Kidney glomerular epithelial cell (primary cell): ENCODE measurements around the gene ZNF77.
"Not testable (repeated sequence)": the region's sequence is repeated elsewhere in the genome, so short reads cannot be mapped to it uniquely, and the experiment has no call there.

Experiments
- DNase-seq: peaks from one replicate; lab custom pipeline; 2025; lab: John Stamatoyannopoulos, UW

ZNF77 gene

DNA sequence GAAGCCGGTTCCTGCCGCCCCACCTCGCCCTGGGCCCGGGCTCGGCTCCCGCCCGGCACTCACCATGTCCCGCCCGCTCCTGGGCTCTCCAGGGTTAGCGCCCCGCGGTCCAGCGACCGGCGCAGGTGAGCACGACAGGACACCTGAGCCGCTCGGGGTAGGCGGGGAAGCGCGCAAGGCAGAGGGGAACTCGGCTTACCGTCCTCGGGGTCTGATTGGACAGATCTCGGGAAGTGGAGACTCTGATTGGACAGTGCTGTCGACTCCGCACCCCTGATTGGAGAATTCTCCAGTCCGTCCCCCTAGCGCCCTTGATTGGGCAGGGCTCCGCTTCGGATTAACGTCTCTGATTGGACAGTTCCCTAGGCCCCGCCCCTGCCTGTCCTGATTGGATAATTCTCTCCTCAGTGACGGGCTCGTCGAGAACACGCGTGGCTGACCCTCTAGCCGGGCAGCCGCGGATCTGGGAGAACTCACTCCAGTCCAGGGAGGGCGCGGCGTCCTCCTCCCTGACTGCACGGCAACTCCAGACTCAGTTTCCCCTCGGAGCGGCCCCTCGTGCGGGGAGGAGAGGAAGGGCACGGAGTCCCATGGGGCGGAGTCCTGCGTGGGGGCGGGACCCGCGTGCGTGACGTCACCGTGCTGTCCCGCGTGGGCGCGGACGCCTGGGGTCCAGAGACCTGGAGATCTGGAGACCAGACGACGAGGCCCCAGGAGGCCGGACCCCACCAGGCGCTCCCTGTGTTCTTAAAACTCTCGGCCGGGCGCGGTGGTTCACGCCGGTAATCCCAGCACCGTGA lies at the start of gene ZNF77:
ZNF77 (minus strand) TSS at position 197 of the 800 bp plus-strand sequence; CDS start at position 66, 131 bp downstream.
- peak; percentile 99 for DNase-seq

DNA sequence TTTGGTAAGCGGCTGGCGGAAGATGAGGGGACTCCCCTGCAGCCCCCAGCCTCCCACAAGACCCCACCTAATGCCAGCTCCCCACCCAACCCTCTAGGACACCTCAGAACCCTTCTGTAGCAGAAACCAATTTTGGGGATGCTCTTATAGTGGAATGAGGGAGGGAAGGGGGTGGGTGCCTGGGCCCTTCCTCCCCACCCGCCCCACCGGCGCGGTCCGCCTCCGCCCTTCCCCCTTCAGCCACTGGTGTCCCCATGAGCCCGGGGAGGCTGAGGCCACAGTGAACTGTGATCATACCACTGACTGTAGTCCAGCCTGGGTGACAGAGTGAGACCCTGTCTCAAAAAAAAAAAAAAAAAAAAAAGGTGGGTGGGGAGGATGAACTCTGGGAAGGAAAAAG lies 48.8 kb upstream of the ZNF77 start:
- DNase-seq = no peak

DNA sequence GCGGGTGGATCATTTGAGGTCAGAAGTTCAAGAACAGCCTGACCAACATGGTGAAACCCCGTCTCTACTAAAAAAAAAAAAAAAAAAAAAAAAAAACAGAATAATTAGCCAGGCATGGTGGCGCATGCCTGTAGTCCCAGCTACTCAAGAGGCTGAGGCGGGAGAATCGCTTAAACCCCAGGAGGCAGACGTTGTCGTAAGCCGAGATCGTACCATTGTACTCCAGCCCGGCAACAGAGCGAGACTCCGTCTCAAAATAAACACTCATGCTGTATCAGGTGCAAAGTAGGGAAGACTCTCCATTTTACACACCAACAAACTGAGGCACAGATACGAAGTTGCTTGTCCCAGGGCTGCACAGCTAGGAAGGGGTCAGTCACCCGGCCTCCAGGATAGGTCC lies 48.2 kb upstream of the ZNF77 start:
- no peak for DNase-seq

DNA sequence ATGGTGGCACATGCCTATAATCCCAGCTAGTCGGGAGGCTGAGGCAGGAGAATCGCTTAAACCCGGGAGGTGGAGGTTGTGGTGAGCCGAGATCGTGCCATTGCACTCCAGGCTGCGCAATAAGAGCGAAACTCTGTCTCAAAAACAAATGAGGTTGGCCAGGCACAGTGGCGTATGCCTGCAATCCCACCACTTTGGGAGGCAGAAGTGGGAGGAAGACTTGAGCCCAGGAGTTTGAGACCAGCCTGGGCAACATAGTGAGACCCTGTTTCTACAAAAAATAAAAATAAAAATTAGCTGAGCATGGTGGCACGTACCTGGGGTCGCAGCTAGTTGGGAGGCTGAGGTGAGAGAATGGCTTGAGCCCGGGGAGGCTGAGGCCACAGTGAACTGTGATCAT lies 47.6 kb upstream of the ZNF77 start:
- DNase-seq = not testable (repeated sequence)

DNA sequence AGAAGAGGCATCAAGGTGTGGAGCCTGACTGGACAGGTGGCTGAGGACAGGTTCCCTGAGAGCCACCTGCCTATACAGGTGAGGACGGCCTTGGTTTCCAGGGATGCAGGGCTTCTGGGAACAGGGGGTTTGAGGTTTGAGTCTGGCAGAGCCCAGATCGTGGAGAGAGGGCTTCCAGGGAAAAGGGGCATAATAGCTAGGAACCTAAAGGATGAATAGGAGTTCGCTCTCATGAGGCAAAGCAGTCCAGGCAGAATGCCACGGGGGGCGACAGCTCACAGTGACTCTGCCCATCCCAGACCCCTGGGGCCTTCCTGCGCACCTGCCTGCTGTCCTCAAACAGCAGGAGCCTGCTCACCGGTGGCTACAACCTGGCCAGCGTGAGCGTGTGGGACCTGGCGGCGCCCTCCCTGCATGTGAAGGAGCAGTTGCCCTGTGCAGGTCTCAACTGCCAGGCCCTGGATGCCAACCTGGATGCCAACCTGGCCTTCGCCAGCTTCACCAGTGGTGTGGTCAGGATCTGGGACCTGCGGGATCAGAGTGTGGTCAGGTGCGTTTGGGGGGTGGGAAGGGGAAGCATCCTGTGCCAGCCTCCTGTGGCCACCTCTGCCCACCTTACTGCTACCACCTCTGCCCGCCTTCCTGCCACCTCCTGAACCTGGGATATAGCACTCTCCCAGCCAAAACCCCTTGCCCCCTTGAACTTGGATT lies 44.6 kb upstream of the ZNF77 start:
- no peak for DNase-seq

DNA sequence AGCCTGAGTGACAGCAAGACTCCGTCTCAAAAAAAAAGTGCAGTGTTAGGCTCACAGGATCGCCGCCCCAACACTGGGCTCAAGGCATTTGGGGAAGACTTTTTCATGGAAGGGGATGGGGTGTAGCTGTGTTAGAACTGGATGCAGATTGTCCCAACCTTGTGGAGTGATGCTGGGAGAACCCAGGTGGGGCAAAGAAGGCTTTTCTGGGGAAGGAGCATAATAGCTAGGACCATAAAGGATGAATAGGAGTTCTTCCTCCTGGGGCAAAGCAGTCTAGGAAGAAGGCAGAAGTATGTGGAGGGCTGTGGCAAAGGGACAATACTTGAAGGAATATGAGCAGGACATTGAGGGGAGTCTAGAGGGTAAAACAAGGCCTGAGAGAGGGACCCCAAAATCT lies 43.8 kb upstream of the ZNF77 start:
- DNase-seq = no peak

DNA sequence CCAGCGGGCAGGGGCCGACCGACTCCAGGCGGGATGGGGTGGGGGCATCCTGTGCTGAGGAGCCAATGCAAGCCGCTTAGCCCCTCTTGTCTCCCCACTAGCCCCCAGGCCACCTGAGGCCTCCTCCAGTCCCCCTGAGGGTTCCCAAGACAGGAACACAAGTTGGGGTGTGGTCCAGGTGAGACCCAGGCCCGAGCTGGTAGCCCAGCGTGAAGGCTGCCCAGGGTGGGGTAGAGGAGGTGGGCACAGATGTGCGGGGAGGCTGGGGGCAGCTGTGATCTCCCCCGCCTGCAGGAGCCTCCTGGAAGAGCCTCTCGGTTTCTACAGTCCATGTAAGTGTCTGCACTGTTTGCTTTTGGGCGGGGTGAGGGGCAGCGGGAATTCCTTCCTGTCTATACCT lies 43.0 kb upstream of the ZNF77 start:
- DNase-seq = no peak

DNA sequence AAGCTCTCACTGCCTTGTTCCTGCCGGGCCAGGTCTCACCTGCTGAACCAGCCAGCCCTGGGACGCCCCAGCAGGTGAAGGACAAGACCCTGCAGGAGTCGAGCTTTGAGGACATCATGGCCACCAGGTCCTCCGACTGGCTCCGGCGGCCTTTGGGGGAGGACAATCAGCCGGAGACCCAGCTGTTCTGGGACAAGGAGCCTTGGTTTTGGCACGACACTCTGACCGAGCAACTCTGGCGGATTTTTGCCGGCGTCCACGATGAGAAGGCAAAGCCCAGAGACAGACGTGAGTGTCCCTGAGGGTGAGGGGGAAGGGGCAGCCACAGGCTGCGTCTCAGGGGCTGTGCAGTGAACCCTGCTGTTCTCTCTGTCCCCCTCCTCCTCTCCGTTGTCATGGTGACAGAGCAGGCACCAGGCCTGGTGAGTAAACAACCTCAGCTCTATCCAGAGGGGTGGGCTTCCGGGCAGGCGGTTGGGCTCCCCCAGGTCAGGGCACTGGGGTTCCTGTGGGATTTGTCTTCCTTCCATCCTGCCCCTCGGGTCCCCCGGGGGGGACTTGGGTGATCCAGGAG lies 42.3 kb upstream of the ZNF77 start:
- no peak for DNase-seq

DNA sequence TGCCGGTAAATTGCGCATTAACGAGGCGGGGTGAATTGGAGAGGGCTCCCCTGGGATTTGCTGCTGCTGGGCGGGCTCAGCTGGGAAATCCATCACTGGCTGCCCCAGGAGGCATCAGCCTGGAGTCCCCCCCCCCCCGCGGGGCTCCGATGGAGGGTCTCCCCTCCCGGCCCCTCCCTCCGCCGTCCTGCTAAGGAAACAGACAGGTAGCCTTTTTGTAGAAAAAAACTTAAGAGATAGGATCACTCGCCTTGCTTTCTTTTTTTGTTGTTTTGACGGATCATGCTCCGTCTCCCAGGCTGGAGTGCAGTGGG lies 39.4 kb upstream of the ZNF77 start:
- no peak for DNase-seq

DNA sequence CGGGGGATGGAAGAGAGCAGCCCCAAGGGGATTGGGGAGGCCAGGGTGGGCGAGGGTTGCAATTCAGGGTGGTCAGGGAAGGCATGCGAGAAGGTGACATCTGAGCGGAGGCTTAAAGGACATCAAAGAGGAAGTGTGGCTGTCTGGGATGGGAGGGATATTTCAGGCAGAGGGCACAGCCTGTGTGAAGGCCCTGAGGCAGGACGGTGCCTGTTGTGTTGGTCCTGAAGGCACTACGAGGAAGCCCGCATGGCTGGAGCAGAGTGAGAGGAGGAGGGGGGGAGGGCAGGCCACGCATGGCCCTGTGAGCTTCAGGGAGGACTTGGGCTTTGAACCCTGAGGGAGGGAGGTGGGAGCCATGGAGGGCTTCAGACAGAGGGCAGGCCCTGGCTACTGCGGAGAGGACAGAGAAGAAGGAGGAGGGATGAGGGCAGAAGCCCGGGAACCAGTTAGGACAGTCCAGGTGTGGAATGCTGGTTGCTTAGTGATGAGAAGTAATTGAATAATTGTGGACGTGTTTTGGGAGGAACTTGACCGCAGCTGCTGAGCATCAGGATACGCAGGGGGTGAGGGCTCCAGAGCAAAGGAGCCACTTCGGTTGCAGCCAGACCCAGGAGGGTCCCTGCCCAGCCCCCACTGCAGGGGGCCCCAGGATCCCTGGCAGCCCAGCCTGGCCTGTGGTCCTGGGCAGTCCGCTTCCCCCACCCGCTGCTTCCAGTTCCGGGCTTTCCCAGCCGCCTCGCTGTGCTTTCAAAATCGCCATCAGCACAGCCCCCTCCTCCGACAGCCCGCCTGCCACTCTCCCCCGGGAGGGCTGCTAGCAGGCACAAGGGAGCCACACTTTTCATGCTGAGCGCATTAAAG lies 38.8 kb upstream of the ZNF77 start:
- DNase-seq = peak; percentile 0

DNA sequence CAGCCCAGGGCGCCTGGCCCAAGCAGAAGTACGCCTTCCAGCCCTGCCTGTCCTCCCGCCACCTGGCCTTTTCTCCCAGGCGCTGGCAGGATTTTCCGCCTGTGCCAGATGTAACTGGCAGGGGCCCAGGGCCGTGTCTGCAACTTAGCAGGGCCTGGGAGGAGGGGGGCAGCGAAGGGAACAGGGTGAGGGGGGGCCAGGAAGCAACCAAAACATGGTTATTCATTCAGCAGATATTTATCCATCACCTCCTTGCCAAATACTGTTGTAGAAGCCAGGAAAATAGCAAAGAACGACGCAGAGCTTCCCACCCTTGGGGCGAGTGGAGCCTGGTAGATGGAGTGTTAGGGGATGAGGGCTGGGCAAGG lies 38.2 kb upstream of the ZNF77 start:
- no peak for DNase-seq

DNA sequence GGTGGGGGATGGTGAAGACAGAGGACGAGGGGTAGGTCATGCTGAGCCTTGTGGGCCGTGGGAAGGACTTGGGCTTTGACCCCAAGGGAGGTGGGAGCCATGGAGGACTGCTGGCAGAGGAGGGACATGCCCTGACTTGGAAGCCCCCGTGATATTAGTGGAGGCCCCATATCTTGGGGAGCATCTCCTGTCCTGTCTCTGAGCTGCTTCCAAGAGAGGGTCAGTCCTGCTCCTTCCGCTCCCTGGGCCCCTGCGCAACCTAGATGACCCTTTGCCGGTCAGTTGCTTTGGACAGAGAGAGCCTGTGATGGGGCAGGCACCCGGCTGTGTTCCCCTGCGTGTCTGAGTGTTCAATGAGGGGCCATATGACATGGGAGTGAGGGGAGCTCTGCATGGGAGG lies 37.8 kb upstream of the ZNF77 start:
- no peak for DNase-seq

DNA sequence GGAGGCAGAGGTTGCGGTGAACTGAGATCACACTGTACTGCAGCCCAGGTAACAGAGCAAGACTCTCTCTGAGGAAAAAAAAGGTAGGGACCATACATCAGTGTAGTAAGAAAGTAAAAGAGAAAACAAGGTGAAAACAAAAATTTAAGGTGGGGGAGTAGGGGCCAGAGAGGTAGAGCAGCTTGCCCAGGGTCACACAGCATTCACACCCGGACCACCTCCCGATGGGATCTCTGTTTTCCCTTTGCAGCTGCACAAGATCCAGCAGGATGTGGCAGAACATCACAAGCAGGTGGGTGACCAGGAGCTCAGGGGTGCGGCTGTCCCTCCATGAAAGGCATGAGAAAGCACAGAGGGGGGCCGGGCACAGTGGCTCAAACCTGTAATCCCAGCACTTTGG lies 37.1 kb upstream of the ZNF77 start:
- no peak for DNase-seq

DNA sequence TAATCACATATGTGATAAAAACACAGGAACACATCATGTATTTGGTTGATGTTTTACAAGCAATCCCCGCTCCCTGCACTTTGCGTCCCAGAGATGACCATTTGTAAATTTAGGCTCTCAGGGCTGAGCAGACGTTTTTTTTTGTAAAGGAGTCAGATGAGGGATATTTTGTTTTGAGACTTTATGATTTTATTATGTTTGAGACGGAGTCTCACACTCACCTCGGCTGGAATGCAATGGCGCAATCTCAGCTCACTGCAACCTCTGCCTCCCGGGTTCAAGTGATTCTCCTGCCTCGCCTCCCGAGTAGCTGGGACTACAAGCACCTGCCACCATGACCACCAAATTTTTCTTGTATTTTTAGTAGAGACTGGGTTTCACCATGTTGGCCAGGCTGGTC lies 34.0 kb upstream of the ZNF77 start:
- DNase-seq = no peak

DNA sequence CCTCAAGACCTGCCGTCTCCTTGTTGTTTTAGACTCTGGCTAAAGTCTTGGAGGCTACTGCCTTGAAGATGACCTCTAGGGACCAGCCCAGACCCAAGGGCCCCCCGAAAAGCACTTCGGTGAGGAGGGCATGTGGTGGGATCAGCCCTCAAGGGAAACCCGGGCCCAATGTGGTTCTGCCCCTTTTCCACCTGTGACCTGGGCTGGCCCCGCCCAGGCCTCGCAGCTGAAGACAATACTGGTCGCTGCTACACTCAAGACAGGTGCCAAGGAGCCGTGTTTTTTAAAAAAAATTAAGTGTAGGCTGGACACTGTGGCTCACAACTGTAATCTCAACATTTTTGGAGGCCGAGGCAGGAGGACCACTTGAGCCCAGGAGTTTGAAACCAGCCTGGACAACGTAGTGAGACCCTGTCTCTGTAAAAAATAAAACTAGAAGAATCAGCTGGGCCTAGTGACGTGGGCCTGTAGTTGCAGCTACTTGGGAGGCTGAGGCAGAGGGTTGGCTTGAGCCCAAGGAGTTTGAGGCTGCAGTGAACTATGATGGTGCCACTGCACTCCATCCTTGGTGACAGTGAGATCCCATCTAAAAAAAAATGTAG lies 33.5 kb upstream of the ZNF77 start:
- no peak for DNase-seq

DNA sequence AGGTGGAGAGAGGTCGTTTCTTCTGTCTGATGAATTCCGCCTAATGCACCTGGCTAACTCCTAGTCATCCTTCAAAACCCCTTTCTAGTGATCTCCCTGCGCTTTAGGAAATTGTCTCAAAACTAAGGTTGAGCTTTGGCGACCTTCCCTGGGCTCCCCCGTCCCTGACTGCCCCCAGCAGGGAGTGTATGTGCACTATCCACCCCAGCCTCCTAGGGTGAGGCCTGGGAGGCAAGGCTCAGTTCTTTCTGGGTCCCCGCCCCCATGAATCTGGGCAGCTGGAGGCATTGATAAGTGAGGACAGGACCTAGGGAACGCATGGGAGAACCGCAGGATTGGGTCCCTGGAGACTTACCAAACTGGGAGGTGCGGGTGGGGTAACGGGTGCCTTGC lies 33.0 kb upstream of the ZNF77 start:
- DNase-seq = no peak

DNA sequence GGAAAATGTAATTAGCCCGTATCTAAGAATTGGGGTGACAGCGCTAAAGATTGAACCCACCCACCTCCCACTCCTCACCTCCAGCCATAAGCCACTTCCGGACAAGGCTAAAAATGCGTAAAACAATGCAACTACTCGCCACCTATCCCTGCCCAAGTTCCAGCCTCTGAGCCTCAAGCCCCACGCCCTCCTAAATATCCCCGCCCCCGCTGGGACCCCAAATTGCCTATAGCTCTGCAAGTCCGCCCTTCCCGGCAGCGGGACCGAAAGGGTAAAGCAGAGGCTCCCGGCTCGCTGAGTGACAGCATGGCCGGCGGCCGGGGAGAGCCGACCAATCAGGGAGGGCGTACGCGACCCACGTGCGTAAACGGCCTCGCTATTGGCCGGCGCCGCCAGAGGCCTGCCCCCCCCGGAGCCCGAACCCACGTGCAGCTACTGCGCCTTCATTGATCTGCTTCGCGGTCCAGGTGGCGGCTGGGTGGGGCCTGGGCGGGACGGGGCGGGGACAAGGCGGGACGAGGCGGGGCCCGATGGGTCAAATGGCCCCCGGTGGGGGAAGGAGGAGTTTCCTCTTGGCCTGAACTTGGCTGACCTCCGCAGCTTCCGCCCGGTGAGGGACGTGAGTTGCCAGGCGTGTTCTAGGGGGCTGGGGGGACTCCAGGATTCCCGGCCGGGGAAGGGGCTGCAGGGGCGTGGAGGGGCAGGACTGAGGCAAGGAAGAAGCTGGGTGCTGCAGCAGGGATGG lies 32.4 kb upstream of the ZNF77 start, which contains the start of gene TLE6:
TLE6 (plus strand) TSS at position 564 of the 745 bp plus-strand sequence. CDS start 670 bp downstream, outside the sequence.
- DNase-seq = peak; percentile 87

DNA sequence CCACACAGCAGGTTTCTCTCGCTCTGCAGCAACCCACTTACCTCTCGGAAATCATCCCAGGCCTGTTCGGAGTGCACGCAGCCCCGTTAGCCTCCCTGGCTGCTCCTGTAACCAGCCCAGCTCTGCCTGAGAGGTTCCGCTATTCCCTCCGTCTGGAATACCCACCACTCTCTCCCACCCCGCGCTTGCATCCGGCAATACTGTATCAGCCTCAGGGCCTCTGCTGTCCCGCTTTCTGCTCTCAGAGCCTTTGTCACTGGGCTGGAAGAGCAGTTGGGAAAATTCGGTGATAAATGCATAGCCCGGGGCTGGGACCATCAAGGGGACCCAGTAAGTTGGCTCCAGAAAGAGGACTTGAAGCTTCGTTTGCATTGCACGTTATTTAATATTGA lies 31.8 kb upstream of the ZNF77 start:
- DNase-seq = no peak

DNA sequence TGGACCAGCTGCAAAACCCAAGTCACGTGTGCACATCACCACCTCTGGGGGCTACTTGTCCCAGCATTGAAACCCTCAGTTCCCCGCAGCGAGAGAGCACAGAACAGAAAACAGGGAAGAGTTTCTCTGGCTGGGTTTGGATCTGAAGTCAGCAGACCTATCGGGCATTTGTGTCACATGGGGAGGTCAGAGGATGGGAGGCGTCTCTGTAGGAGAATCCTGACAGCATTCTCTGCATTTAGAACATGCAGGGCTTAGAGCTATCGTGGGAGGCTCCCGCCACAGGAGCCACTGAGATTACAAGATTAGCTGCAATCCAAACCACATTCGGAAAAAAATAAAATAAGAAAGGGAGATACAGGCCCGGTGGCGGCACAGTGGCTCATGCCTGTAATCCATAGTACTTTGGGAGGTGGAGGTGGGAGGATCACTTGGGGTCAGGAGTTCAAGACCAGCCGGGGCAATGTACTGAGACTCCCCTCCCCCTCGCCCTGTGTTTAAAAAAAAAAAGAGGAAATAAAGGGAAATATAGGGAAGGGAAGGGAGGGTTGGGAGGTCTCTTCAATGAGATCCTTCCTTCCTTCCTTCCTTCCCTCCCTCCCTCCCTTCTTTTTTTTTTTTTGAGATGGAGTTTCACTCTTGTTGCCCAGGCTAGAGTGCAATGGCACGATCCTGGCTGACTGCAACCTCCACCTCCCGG lies 29.7 kb upstream of the ZNF77 start:
- DNase-seq = no peak

DNA sequence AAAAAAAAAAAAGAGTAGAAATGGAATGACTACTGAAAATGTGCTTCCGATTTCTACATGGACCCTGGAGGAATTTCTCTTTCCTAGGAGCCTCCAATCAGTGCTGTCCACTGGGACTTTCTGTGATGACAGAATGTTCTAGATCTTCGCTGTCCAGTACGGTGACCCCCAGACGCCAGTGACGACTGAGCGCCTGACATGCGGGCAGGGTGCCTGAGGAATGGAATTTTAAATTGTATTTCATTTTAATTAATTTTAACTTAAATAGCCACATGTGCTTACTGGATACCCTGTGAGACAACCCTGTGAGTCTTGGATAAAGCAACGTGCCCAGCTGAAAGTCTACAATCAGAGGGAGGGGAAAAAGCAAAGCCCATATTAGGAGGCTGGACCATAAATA lies 28.5 kb upstream of the ZNF77 start:
- no peak for DNase-seq
